NCI-H2107 treated with DMSO at 0.1 percent for 48 hours (cell line): ENCODE measurements around the gene KRT34.
A peak's percentile ranks its signal among the peaks of the same experiment; 100 is the strongest.
"Not testable (repeated sequence)": the region's sequence is repeated elsewhere in the genome, so short reads cannot be mapped to it uniquely, and the experiment has no call there.

Experiments used
- DNase-seq: peaks from one replicate; lab custom pipeline; 2025; ENCODE audit not compliant: unreplicated experiment; lab: John Stamatoyannopoulos, UW

KRT34 gene

DNA sequence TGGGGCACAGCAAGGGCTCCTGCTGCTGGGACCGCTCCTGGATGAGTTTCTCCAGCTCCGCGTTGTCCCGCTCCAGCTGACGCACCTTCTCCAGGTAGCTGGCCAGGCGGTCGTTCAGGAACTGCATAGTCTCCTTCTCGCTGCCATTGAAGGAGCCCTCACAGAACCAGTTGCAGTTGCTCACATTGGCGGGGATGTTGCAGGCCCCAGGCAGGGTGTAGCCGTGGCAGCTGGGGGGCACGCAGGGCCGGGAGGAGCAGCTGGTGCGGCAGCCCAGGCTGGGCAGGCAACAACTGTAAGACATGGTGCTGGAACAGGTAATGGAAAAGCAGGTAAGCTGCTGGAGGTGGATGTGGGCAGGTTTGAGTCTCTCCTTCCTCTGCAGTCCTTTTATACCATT is at the start of gene KRT34:
TSS of gene KRT34 (minus strand) at position 364 of the 400 bp plus-strand sequence. CDS start at position 304, 60 bp downstream.
- not testable (repeated sequence) for DNase-seq

DNA sequence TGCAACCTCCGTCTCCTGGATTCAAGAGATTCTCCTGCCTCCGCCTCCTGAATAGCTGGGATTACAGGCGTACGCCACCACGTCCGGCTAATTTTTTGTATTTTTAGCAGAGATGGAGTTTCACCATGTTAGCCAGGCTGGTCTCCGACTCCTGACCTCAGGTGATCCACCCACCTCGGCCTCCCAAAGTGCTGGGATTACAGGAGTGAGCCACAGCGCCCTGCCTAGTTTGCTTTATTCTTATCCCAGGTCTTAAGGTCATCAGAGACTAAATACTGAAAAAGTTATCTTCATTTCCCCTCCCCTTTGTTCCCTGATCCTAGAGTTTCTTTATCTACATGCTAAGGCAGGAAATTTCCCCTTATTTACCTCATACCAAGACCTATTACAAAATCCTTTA is 48.3 kb upstream of the KRT34 start:
- not testable (repeated sequence) for DNase-seq

DNA sequence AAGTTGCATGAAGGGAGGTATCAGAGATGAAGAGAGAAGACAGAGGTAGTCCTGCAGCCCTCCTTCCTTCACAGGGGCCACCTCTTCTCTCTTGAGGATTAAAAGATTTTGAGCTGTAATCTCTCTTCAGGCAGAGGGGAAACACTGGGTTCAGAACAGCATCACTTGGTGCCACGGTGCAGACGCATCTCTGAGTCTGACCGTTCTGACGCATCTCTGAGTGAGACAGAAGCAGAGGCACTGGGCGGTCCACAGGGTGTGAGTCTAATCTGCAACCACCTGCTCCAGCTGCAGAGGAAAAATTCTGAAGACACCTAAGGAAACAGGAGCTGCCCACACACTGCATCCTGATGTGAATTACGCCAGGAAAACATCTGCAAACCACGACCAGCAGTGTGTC is 47.6 kb upstream of the KRT34 start:
- no peak for DNase-seq

DNA sequence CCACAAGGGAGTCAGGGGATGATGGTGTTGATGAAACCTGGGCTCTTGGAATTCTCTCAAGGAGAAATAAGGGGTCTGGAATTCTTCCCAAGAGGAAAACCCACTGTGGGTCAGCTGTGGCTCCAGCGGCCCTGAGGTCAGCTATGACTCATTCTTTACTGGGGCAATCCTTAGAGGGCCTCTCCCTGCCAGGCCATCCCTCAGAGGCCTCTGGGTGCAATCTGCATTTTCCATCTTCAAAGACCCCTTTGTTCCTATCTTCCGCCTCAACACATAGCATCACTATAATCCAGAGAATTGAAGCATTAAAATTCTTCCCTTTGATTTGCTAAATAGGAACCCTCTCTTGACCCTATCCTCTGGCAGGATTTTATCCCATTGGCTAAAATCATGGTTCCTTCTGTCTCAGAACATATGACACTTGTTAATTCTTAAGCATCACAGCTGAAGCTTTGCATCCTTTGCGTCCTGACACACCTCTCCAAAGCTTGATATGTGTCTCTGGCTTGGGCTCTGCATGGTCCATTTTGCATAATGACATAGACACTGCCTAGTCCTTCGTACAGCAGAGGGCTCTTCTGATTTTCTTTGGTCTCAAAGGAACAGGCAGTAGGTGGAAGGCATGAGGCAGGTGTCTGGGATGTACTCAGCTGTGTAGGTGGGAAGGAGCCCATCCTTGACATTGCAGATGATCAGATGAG is 46.6 kb upstream of the KRT34 start:
- no peak for DNase-seq

DNA sequence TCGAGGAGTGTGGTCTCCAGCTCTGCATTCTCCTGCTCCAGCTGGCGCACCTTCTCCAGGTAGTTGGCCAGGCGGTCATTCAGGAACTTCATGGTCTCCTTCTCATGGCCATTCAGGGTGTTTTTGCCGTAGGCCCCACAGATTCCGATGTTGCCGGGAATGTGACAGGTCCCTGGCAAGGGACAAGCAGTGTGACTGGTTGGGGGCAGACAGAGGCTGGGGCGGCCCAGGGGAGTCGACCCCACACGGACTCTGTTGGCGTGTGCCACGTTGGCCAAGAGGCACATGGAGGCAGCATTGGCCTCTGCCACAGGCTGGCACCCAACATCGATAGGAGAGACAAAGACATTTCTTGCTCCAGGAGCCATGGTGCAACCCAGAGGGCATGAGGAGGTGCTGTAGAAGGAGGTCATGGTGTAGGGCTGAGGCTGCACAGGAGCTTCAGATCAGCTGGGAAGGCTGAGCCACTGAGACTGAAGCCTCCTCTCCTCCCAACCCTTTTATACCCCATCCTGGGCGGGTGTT is 42.1 kb upstream of the KRT34 start, which contains the start of gene KRT37:
TSS of gene KRT37 (minus strand) at position 475 of the 525 bp plus-strand sequence. CDS start at position 413, 62 bp downstream.
- DNase-seq, result no peak

DNA sequence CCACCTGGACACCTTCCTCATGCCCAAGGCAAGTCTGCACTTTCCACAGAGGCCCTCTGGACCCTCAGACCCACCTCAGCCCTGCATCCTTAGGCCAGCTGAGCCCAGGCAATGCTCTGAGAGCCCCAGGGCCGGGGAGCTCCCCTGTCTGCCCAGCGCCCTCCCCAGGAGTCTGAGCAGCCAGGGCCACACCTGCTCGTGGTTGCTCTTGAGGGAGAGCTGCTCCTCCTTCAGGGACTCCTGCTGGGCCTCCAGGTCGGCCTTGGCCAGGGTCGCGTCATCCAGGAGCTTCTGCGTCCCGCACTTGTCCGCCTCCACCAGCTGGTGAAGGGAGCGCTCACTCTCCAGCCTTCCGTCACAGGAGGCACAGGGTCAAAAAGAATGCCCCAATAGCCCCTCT is 40.5 kb upstream of the KRT34 start:
- DNase-seq, result not testable (repeated sequence)

DNA sequence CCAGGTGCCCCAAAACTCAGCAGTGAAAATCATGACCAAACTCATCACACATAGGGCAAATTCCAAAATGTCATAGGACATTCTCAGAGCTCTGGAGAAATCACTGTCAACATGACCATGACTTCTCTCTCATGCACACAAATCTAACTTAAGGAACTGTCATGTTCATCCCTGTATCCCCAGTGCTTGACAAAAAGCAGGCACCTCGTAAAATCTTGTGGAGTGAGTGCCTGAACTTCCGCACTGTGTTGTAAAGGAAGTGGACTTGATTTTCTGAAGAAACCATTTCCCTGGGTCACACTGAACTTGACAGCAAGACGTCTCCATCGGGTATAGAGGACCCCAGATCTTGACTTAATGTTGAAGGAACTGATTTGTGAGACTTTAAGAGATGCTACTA is 39.5 kb upstream of the KRT34 start:
- DNase-seq, result no peak

DNA sequence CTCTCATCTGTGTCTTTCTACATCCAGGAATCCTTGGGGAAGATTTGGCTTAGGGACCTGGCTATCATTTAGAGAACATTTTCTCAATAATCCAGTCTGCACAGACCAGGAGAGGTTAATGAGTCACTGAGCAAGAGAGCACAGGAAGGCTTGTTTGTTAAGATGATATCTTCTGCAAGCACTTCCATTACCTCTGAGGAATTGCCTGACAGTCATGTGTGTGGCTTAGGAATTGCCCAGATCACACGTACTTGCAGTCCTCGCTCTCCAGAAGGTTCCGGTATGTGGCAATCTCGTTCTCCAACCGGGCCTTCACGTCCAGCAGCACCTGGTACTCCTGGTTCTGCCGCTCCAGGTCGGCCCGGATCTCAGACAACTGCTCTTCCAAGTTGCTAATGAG is 39.0 kb upstream of the KRT34 start:
- DNase-seq, result no peak

DNA sequence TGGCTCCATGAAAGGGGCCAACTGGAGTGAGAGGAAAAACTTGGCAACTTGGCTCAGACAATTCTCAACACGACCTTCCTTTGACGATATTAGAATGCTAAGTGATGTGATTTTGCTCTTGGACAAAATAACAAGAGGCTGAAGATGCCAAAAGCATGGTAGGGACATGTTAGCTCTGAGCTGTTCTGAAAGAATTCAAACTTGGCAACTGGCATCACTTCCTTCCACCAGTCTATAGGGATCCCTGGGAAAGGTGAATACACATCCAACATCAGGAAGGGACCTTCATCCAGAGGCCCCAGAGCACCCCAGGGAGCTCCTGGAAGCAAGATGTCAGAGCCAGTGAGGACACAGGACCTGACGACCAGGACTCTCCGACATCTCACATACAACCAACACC is 38.0 kb upstream of the KRT34 start:
- no peak for DNase-seq

DNA sequence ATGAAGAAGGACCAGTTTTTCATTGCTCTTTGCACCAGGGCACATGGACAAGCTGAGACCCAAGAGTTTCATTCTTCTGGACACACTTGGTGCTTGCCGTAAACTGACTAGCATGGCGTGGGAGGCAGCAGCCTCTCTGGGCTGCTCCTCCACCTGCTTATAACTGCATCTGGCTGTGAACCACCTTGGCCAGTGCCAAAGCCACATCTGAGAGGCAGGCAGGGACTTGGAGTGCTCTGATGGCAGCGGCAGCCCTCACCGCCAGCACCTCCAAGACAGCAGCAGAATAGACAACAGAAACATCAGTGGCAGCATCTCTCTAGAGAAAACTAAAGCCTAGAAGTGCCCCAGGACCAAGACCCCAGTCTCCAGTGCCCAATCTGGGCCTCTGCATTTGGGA is 37.6 kb upstream of the KRT34 start:
- DNase-seq, result no peak

DNA sequence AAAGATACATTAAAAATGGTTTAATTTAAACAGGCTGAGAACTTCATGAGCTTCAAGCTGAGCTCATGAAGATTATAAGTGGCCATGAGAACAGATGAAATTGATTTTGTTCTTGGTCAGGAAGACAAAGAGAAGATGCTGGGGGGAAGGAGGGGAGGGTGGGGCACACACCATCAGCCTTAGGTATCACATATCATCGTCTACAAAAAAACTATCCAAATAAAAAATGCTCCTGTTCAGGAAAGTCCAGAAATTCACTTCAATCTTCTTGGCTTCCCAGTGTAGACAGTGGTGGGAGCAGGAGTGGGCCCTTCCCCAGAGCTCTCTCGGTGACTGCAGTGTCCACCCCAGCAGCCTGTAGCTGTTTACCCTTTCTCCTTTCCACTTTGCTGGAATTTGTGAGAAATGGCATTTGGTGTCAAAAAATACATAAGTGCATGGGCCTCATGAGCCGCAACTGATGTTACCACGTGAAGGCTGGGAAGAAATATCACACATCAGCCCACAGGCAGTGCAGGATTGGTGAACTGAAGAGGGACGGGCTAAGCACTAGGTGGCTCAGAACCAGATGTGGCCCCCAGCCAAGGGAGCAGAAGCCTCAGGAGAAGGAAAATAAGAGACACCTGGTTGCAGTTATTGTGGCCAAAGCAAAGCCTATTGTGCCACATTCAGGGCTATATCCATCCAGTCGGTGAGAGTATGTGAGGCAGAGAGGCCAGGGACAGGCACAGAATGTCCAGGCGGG is 36.2 kb upstream of the KRT34 start:
- no peak for DNase-seq

DNA sequence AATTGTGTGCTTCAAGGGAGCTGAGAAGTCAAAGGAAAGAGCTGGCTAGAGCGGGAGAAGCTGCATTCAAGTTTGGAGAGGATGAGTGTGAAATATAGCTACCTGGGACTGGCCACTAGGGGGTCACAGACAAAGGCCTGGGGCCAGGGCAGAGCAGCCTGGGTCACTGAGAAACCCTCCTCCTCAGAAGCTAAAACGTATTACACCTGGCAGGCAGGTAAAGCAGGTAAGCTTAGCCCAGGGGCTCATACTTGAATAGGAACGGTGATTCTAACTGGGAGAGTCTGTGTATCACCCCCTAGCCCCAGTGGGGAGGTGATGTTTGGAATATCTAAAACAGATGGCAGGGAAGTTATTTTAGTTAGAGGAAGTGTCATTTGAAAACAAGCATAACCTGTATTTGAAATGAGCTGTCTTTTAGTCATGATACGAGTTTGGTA is 35.5 kb upstream of the KRT34 start:
- DNase-seq, result no peak

DNA sequence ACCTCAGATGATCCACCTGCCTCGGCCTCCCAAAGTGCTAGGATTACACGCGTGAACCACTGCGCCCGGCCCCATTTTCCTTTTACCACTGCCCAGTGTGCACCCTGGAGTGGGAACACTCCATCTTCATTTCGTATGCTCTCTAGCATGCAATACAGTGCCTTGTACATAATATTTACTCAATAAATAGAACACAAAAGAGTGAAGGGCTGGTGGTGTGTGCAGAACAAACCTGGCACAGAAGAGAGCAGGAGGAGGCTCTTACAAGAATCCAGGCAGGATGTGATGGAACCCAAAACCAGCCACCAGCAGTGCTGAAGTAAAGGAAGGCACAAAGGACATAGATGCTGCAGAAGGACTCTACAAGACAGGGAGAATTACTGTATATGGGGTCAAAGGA is 35.0 kb upstream of the KRT34 start:
- no peak for DNase-seq

DNA sequence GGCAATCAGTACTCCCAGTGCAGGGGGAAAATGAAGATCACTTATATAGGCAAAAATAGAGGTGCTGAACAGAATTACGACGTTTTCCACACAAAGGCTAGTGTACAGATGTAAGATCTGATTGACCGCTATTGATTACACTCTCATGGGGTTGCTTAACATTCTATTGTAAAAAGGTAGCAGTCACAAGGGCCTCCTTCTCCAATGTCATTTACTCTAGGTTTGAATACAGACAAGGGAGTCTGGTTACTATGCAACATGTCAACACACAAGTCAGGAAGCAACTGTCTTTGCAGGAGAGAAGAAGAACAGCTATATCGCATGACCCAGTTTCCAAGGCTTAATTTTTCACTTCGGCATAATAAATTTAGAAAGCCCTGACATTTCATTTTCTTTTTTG is 34.4 kb upstream of the KRT34 start:
- DNase-seq, result peak; percentile 23

DNA sequence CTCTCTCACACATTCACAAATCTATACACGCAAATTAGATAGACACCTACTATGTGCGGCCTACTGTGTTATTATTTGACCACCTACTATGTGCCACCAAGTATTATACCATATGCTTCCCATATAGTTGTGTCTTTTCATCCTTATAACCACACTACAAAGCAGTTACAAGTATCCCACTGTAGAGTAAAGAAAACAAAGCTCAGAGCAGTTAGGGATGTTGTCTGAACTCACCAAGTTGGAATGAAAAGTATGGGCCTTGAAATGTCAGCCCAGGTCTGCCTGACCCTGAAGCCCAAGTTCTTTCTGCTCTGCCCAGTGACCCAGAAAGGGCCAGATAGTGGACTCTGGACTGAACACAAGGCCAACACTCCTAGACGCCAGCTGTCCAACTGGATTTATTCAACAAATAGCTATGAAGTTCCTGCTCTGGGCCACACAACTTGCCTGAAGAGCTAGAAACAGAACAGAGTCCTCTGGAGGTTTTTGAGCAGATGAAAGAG is 33.8 kb upstream of the KRT34 start:
- DNase-seq, result no peak

DNA sequence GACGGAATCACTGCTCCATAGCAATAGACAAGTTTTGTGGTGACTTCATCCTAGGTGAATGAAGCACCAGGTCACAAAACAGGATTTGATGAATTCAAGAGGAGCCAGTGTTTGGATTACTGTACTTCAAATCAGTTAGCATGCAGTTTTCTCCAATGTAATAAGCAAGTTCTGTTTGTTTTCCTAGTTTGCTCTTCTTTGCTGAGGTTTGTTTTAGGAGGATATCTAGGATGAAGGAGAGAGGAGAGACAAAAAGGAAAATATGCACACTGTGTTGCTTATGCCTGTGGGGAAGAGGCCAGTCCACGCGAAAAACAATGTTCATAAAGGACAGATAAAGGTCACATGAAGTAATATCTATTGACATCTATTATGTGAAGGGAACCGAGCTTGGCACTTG is 33.3 kb upstream of the KRT34 start:
- DNase-seq, result no peak

DNA sequence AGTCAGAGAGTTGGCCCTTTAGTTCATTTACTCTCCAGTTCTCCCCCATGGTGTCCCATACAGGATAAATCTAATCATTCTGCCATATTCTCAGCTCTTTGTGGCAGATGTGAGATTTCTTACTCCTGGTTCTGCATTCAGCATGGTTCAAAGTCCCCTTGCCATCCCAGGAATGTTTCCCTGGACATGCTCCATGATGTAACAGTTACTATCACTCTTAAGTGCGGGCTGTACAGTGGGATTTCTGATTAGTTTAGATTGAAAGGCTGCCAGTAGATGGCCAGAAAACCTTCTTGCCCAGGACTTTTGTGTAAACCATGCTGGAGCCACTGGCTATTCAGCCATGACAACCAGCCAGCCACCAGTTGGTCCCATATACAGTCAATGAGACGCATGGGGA is 31.9 kb upstream of the KRT34 start:
- DNase-seq, result no peak

DNA sequence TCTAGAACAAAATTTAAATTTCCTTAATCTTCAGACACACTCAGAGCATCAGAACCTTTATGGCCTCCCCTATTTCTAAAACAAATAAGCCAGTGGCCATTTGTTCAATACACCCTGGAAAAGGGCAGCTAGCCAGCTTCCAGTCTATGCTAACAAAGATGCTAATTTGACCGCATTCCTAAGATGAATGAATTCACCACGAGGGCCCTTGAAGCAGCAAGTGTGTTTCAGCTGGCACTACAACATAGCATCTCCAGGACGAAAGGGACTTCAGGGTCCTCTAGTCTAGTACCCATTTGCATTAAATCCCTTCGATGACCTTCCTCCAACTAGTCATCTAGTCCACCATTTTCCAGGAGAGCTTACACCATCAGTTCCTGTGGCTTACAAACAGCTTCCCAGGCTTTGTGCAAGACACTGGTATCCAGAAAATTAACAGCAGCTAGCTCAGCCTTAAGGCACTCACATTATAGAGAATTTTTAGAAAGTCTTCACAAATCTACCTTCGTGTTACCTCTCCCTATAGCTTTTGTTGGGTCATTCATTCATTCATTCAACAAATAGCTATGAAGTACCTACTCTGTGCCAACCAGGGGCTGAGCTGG is 31.3 kb upstream of the KRT34 start:
- no peak for DNase-seq

DNA sequence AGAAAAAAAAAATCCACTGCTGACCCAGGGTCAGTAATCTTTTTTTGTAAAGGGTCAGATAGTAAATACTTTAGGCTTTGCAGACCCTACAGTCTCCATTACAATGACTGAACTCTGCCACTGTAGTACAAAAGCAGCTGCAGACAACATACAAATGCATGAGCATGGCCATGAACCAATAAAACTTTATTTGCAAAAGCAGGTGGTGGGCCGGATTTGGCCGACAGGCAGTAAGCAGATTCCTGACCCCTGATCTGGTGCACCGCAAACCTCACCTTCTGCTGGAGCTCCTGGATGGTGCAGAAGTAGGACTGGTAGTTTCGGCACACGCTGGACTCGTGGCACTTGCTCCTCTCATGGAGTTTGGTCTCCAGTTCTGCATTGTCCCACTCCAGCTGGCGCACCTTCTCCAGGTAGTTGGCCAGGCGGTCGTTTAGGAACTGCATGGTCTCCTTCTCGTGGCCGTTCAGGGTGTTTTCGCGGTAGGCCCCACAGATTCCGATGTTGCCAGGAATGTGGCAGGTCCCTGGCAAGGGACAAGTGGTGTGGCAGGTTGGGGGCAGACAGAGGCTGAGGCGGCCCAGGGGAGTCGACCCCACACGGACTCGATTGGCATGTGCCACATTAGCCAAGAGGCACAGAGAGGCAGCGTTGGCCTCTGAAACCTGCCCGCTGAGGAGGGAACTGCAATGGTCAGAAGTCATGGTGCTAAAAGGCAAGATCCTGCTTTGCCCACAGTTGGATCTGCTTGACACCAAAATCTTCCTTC is 29.1 kb upstream of the KRT34 start:
- no peak for DNase-seq

DNA sequence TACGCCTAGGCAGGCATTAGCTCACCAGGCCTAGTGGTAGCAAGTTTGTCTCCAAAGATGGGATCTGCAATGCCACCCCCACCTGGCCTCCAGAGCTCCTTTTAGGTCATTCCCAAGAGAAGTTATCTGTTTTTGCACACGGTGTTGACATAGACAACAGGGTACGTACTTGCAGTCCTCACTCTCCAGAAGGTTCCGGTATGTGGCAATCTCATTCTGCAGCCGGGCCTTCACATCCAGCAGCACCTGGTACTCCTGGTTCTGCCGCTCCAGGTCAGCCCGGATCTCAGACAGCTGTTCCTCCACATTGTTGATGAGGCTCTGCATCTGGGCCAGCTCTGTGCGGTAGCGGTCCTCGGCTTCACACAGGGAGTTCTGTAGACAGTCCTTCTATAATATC is 25.1 kb upstream of the KRT34 start:
- no peak for DNase-seq

DNA sequence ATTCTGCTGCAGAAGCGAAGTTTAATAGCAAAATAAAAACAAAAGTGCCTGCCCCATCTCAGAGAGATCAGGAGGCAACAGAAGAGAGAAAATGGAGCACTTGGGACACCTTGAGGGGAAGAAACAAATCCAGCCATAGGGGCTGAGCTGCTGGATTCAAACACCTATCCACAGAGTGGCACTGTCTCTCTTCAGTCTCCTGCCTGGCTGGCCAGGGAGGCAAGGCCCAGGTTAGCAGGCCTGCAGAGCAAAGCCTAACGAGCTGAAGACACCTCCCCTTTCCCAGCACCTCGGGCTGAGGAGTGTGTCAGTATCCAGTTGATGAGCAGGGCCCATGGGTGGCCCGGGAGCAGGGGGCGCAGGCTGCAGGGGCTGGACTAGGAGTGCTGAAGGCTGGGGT is 24.1 kb upstream of the KRT34 start:
- DNase-seq, result no peak
